ENCODE results near the gene TBC1D4. TPM values are rescaled to one million over a fixed set of nuclear protein-coding genes. Genes with fewer than 3 reads are reported as not detected.
"Not testable (repeated sequence)": the region's sequence is repeated elsewhere in the genome, so short reads cannot be mapped to it uniquely, and the experiment has no call there.

Gene TBC1D4
- total and polyA plus RNA-seq, 2 experiments from 2014 or later: 18.7 to 38.2 TPM

DNA sequence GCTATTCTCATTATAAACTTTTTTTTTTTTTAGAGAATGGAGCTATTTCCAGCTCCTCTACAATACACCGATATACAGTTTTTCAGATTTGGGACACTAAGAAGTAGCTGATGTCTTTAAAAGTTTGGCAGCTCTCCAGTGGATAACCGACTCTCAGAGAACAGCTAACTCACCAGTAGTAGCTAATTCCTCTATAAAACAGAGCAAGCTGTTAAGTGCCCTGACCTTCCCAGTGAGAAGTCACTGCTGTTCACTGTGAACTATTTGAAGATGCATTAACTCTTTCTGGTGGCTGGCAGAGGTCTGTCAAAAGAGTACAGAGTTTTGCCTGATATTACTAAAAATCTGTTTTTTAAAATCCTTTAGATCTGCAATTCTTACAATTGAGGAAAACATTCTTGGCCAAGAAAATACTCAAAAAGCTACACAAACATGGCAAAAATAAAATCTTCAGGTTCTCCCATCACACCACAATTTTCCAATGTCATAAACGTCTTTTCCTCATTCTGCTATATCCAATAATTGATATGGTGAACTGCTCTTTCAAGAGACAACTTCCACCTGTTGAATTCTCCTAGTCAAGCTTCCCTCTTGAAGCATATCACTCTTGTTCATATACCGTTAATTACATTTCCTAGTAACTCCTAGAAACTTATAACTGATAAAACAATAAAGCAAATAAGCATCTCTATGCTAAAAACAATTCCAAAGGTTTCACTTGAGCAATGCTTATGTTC, 44.2 kb downstream of the TBC1D4 start:
- no peaks in the 10 kb centered on the region for H3K27me3 ChIP-seq (ENCODE audit: insufficient read depth)
- H3K36me3 Mint-ChIP-seq (ENCODE audit: low read depth): no peaks in the 10 kb centered on the region; the same call in 2 of the 3 replicates
- H3F3A ChIP-seq (replicated peaks; ENCODE audit: low read depth): no peaks in the 10 kb centered on the region
- peak; percentile 40; the same call in 1 of the 3 replicates for ATAC-seq
- H3K9me2 ChIP-seq (ENCODE audit: insufficient read depth): no peaks in the 10 kb centered on the region
- H3K4me3 ChIP-seq: no peak overlapping the region
- peak overlapping the region; percentile 20; the same call in 1 of the 2 replicates for H3K27ac Mint-ChIP-seq
- H3K79me2 ChIP-seq (replicated peaks; ENCODE audit: insufficient read depth): peaks cover 19% of the 10 kb centered on the region
- H3K36me3 ChIP-seq (ENCODE audit: insufficient read depth): no peaks in the 10 kb centered on the region
- no peak for TF ChIP-seq STAT1 (IDR thresholded peaks at IDR 0.05; ENCODE audit: unreplicated experiment)
- no peak for TF ChIP-seq CREB1 (CRISPR knock-in tag; IDR thresholded peaks at IDR 0.05; ENCODE audit: low read depth)
- TF ChIP-seq, protein P1, sequence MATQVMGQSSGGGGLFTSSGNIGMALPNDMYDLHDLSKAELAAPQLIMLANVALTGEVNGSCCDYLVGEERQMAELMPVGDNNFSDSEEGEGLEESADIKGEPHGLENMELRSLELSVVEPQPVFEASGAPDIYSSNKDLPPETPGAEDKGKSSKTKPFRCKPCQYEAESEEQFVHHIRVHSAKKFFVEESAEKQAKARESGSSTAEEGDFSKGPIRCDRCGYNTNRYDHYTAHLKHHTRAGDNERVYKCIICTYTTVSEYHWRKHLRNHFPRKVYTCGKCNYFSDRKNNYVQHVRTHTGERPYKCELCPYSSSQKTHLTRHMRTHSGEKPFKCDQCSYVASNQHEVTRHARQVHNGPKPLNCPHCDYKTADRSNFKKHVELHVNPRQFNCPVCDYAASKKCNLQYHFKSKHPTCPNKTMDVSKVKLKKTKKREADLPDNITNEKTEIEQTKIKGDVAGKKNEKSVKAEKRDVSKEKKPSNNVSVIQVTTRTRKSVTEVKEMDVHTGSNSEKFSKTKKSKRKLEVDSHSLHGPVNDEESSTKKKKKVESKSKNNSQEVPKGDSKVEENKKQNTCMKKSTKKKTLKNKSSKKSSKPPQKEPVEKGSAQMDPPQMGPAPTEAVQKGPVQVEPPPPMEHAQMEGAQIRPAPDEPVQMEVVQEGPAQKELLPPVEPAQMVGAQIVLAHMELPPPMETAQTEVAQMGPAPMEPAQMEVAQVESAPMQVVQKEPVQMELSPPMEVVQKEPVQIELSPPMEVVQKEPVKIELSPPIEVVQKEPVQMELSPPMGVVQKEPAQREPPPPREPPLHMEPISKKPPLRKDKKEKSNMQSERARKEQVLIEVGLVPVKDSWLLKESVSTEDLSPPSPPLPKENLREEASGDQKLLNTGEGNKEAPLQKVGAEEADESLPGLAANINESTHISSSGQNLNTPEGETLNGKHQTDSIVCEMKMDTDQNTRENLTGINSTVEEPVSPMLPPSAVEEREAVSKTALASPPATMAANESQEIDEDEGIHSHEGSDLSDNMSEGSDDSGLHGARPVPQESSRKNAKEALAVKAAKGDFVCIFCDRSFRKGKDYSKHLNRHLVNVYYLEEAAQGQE (IDR thresholded peaks at IDR 0.05; ENCODE audit: unreplicated experiment): no peak
- TF ChIP-seq, protein P2, sequence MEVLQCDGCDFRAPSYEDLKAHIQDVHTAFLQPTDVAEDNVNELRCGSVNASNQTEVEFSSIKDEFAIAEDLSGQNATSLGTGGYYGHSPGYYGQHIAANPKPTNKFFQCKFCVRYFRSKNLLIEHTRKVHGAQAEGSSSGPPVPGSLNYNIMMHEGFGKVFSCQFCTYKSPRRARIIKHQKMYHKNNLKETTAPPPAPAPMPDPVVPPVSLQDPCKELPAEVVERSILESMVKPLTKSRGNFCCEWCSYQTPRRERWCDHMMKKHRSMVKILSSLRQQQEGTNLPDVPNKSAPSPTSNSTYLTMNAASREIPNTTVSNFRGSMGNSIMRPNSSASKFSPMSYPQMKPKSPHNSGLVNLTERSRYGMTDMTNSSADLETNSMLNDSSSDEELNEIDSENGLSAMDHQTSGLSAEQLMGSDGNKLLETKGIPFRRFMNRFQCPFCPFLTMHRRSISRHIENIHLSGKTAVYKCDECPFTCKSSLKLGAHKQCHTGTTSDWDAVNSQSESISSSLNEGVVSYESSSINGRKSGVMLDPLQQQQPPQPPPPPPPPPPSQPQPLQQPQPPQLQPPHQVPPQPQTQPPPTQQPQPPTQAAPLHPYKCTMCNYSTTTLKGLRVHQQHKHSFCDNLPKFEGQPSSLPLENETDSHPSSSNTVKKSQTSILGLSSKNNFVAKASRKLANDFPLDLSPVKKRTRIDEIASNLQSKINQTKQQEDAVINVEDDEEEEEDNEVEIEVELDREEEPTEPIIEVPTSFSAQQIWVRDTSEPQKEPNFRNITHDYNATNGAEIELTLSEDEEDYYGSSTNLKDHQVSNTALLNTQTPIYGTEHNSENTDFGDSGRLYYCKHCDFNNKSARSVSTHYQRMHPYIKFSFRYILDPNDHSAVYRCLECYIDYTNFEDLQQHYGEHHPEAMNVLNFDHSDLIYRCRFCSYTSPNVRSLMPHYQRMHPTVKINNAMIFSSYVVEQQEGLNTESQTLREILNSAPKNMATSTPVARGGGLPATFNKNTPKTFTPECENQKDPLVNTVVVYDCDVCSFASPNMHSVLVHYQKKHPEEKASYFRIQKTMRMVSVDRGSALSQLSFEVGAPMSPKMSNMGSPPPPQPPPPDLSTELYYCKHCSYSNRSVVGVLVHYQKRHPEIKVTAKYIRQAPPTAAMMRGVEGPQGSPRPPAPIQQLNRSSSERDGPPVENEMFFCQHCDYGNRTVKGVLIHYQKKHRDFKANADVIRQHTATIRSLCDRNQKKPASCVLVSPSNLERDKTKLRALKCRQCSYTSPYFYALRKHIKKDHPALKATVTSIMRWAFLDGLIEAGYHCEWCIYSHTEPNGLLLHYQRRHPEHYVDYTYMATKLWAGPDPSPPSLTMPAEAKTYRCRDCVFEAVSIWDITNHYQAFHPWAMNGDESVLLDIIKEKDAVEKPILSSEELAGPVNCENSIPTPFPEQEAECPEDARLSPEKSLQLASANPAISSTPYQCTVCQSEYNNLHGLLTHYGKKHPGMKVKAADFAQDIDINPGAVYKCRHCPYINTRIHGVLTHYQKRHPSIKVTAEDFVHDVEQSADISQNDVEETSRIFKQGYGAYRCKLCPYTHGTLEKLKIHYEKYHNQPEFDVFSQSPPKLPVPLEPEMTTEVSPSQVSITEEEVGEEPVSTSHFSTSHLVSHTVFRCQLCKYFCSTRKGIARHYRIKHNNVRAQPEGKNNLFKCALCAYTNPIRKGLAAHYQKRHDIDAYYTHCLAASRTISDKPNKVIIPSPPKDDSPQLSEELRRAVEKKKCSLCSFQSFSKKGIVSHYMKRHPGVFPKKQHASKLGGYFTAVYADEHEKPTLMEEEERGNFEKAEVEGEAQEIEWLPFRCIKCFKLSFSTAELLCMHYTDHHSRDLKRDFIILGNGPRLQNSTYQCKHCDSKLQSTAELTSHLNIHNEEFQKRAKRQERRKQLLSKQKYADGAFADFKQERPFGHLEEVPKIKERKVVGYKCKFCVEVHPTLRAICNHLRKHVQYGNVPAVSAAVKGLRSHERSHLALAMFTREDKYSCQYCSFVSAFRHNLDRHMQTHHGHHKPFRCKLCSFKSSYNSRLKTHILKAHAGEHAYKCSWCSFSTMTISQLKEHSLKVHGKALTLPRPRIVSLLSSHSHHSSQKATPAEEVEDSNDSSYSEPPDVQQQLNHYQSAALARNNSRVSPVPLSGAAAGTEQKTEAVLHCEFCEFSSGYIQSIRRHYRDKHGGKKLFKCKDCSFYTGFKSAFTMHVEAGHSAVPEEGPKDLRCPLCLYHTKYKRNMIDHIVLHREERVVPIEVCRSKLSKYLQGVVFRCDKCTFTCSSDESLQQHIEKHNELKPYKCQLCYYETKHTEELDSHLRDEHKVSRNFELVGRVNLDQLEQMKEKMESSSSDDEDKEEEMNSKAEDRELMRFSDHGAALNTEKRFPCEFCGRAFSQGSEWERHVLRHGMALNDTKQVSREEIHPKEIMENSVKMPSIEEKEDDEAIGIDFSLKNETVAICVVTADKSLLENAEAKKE (CRISPR knock-in tag; IDR thresholded peaks at IDR 0.05): no peak
- no peak for TF ChIP-seq EZH2 (IDR thresholded peaks at IDR 0.05; ENCODE audit: low read depth, unreplicated experiment)
- no peak for TF ChIP-seq EZH2phosphoT487 (IDR thresholded peaks at IDR 0.05; ENCODE audit: unreplicated experiment)
- no peak for DNase-seq (ENCODE audit: low spot score)
- no peaks in the 10 kb centered on the region for H3K9me3 Mint-ChIP-seq
- H3K4me2 ChIP-seq: no peak overlapping the region
- no peak overlapping the region for H3K4me3 Mint-ChIP-seq
- no peak overlapping the region for H3K27ac ChIP-seq (ENCODE audit: low read depth)
- peaks cover 2% of the 10 kb centered on the region for H3K27me3 Mint-ChIP-seq (ENCODE audit: insufficient read depth, low read depth, poor library complexity)
- no peaks in the 10 kb centered on the region; the same call in 1 of the 2 replicates for H4K20me1 ChIP-seq (replicated peaks; ENCODE audit: insufficient read depth)
- peaks cover 7% of the 10 kb centered on the region; the same call in 2 of the 3 replicates for H3K4me1 Mint-ChIP-seq
- no peak overlapping the region for H2AFZ ChIP-seq
- H3K4me1 ChIP-seq (ENCODE audit: insufficient read depth): no peaks in the 10 kb centered on the region

GRCh38 chr13:75434126-75434525, 47.8 kb downstream of the TBC1D4 start:
- not testable (repeated sequence) for H3K9me2 ChIP-seq (ENCODE audit: insufficient read depth); H3K27ac ChIP-seq (ENCODE audit: low read depth); DNase-seq (ENCODE audit: low spot score); H4K20me1 ChIP-seq (replicated peaks; ENCODE audit: insufficient read depth); H3K4me3 Mint-ChIP-seq; H3K9me3 Mint-ChIP-seq; H3K27ac Mint-ChIP-seq; H3K27me3 ChIP-seq (ENCODE audit: insufficient read depth); ATAC-seq; H3K4me3 ChIP-seq; H3K36me3 ChIP-seq (ENCODE audit: insufficient read depth); H2AFZ ChIP-seq; H3F3A ChIP-seq (replicated peaks; ENCODE audit: low read depth); H3K36me3 Mint-ChIP-seq (ENCODE audit: low read depth); H3K4me2 ChIP-seq; H3K4me1 ChIP-seq (ENCODE audit: insufficient read depth); H3K27me3 Mint-ChIP-seq (ENCODE audit: insufficient read depth, low read depth, poor library complexity)
- H3K4me1 Mint-ChIP-seq: peaks cover 13% of the 10 kb centered on the region; the same call in 2 of the 3 replicates
- peaks cover 39% of the 10 kb centered on the region for H3K79me2 ChIP-seq (replicated peaks; ENCODE audit: insufficient read depth)
